KOPT-K1 (cell line): ENCODE data around the gene UST.
"Not testable (repeated sequence)": the region's sequence is repeated elsewhere in the genome, so short reads cannot be mapped to it uniquely, and the experiment has no call there.

Source experiments
- H3K27ac ChIP-seq: fragments of 200-600 bp; sonication (generic); 2 replicates; pipeline ENCODE4 v1.5.1; 2016; ENCODE audit warnings: antibody characterized with exemption, mild to moderate bottlenecking, low read depth, low read length; ENCODE audit not compliant: poor library complexity, severe bottlenecking
- H3K36me3 ChIP-seq: fragments of 200-600 bp; sonication (generic); 2 replicates; pipeline ENCODE4 v1.5.1; 2017; ENCODE audit warnings: antibody characterized with exemption, mild to moderate bottlenecking, low read length, moderate library complexity; ENCODE audit not compliant: insufficient read depth
- H3K9me3 ChIP-seq: fragments of 200-600 bp; sonication (generic); 2 replicates; pipeline ENCODE4 v1.5.1; 2017; ENCODE audit warnings: antibody characterized with exemption, low read length, mild to moderate bottlenecking; ENCODE audit not compliant: insufficient read depth, poor library complexity, severe bottlenecking

Gene UST

DNA sequence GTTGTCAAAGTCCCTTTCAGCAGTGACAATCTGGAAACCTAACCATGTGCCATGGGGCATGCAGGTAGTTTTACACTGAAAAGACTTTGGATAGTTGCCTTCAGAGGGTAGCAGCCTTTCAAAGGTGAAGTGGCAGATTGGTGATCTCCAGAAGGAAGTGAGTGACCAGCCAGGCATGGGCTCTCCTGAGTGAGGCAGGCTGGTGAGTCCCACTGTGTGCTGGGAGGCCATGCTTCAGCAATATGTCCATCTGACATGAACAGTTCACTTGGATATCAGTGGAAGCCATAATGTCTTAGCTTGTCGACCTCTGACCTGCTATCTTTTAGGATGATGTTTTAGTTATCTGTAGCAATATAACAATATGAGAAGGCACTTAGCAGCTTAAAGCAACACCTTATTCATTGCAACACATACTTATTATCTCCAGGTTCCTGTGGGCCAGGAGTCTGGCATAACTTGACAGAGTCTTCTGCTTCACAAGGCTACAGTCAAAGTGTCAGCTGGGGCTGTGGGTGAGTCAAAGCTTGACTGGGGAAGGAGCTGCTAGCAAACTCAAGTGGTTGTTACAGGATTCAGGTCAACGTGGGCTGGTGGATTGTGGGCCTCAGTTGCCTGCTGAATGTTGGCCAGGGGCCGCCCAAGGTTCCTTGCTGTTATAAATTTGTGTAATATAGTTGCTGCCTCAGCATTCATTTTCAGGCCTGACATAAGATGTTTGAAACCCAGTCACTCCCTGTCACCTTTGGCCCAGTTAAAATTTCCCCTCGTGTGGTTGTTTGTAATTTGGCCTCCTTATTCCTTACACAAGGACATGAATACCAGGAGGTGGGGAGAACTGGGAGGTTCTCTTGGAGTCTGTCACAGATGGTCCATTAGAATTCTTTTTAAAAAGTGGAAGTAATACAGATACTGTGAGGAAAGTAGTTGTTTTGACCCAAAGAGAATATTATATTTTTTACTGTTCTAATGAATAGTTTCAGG is 100.2 kb downstream of the UST start:
- Histone ChIP-seq H3K36me3 (no peaks in the 10 kb centered on the region), H3K9me3 (no peaks in the 10 kb centered on the region), H3K27ac (no peak overlapping the region)

GRCh38 chr6:148848915-148849314 is 102.1 kb downstream of the UST start:
- Histone ChIP-seq H3K36me3 (no peaks in the 10 kb centered on the region), H3K9me3 (no peaks in the 10 kb centered on the region), H3K27ac (no peak overlapping the region)

- not testable (repeated sequence) for H3K27ac ChIP-seq, H3K36me3 ChIP-seq, H3K9me3 ChIP-seq
Observed at GRCh38 chr6:148849449-148849848, 102.6 kb downstream of the UST start.

- Histone ChIP-seq H3K36me3 (no peaks in the 10 kb centered on the region), H3K9me3 (no peaks in the 10 kb centered on the region), H3K27ac (no peak overlapping the region)
Observed at GRCh38 chr6:148850964-148851363, 104.1 kb downstream of the UST start.

DNA sequence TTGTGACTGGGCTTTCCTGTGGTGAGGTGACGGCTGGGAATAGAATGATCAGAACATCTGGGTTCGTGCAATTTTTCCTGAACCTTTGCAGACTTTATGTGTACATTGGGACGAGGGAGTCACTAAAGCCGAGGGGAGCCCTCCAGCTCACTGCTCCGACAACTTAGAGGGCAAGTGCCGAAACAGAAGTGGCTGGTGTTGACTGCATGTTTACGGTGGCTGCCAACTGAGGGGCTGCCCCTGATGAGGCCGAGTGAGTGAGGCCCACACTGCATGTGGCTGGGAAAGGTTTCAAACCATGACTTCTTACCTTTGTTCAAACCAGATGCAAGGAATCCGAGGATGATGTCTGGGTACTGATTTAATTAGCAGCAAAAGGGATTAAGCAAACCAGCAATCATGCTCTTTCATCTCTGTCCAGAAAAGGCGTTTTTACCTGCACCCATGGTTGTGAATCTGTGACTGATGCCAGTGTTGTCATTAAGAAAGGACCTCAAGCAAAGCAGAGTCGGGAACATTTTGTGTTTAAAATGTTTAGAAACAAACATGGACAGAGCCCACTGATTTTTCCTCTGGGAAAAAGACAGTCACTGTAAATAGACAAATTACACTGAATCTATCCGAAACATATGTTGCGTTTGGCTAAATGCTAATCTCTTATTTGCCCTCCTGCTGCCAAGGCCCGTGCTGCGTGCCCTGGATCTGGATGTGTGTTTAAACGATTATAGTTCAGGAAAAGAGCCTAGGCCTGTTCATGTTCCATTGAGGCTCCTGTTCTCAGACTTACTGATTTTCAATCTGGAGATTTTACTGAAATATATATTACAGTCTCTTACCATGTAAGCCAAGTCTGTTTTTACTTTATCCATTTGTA is 105.1 kb downstream of the UST start:
- Histone ChIP-seq H3K9me3 (no peaks in the 10 kb centered on the region), H3K27ac (no peak overlapping the region), H3K36me3 (no peaks in the 10 kb centered on the region)

GRCh38 chr6:148852688-148853087 is 105.9 kb downstream of the UST start:
- Histone ChIP-seq H3K9me3 (no peaks in the 10 kb centered on the region), H3K27ac (no peak overlapping the region), H3K36me3 (no peaks in the 10 kb centered on the region)

GRCh38 chr6:148853113-148853512 is 106.3 kb downstream of the UST start:
- H3K9me3 ChIP-seq, H3K36me3 ChIP-seq, H3K27ac ChIP-seq: not testable (repeated sequence)

GRCh38 chr6:148854096-148854495 is 107.3 kb downstream of the UST start:
- no peak overlapping the region for H3K27ac ChIP-seq

DNA sequence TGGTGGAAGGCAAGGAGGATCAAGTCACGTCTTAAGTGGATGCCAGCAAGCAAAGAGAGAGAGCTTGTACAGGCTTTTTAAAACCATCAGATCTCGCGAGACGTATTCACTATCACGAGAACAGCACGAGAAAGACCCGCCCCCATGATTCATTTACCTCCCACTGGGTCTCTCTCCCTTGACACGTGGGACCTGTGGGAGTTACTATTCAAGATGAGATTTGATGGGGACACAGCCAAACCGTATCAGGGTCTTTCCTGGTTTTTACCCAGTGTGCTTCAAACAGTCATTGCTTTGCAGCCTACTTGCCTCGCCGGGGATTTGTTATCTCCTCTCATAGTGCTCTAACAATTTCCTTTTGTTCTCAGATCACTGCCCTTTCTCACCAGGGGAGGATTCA is 108.2 kb downstream of the UST start:
- no peaks in the 10 kb centered on the region for H3K9me3 ChIP-seq
- H3K36me3 ChIP-seq: no peaks in the 10 kb centered on the region
- H3K27ac ChIP-seq: no peak overlapping the region

More at GRCh38 chr6:148854096-148854495, 107.3 kb downstream of the UST start:
- no peaks in the 10 kb centered on the region for H3K9me3 ChIP-seq
- no peaks in the 10 kb centered on the region for H3K36me3 ChIP-seq

DNA sequence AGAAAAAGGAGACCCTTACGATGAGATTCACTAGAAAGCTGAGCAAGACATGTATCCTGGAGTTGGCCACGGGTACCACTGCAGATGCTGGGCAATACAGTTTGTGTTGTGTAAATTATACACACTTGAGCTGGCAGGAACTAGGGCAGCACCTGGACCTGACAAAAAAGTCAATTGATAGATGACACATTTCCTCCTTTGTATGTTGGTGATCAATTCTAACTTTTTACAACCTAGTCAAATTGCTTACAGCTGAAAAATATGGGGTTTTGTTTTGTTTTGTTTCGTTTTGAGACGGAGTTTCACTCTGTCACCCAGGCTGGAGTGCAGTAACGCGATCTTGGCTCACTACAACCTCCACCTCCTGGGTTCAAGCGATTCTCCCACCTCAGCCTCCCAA is 108.9 kb downstream of the UST start:
- Histone ChIP-seq H3K9me3 (no peaks in the 10 kb centered on the region), H3K36me3 (no peaks in the 10 kb centered on the region), H3K27ac (no peak overlapping the region)

DNA sequence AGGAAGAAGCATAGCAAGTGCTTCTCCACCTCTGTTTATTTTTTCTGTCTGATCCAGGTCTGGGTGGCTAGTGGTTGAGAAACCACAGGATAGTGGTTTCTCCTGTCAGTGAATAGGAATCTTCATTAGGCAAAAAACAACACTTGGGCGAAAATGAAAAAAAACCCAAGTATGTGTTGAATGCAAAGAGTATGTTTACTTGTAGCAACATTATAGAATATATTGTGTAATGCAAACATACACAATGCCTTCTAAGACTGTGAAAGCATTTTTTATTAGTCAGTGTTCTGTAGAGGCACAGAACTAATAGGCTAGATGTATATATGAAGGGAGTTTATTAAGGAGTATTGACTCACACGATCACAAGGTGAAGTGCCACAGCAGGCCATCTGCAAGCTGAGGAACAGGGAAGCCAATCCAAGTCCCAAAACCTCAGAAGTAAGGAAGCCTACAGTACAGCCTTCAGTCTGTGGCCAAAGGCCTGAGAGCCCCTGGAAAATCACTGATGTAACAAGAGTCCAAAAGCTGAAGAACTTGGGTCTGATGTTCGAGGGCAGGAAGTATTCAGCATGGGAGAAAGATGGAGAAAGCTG is 111.1 kb downstream of the UST start:
- H3K9me3 ChIP-seq: no peaks in the 10 kb centered on the region
- no peaks in the 10 kb centered on the region for H3K36me3 ChIP-seq
- no peak overlapping the region for H3K27ac ChIP-seq

DNA sequence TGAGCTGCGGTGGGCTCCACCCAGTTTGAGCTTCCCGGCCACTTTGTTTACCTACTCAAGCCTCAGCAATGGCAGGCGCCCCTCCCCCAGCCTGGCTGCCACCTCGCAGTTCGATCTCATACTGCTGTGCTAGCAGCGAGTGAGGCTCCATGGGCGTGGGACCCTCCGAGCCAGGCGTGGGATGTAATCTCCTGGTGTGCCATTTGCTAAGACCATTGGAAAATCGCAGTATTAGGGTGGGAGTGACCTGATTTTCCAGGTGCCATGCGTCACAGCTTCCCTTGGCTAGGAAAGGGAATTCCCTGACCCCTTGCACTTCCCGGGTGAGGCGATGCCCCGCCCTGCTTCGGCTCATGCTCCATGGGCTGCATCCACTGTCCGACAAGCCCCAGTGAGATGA is 117.3 kb downstream of the UST start:
- not testable (repeated sequence) for H3K9me3 ChIP-seq, H3K27ac ChIP-seq, H3K36me3 ChIP-seq

GRCh38 chr6:148864941-148865340 is 118.1 kb downstream of the UST start:
- no peaks in the 10 kb centered on the region for H3K9me3 ChIP-seq
- H3K27ac ChIP-seq: no peak overlapping the region
- no peaks in the 10 kb centered on the region for H3K36me3 ChIP-seq

- Histone ChIP-seq H3K36me3 (no peaks in the 10 kb centered on the region), H3K27ac (no peak overlapping the region), H3K9me3 (no peaks in the 10 kb centered on the region)
Observed at GRCh38 chr6:148866657-148867268, 119.9 kb downstream of the UST start.

- H3K27ac ChIP-seq: no peak overlapping the region
- H3K9me3 ChIP-seq: no peaks in the 10 kb centered on the region
- no peaks in the 10 kb centered on the region for H3K36me3 ChIP-seq
Observed at GRCh38 chr6:148867862-148868261, 121.0 kb downstream of the UST start.
